ENCODE data around the gene SRPK2.

SRPK2 gene

GRCh38 chr7:105112440-105113418, 276.0 kb downstream of the SRPK2 start:
- Histone ChIP-seq H3K79me2 (ENCODE audit: insufficient read depth, low read length) (no peaks in the 10 kb centered on the region), H3K27me3 (ENCODE audit: insufficient read depth, low read length, poor library complexity, severe bottlenecking) (no peaks in the 10 kb centered on the region), H3K4me1 (ENCODE audit: insufficient read depth, low read length, poor library complexity, severe bottlenecking) (no peaks in the 10 kb centered on the region), H3K36me3 (ENCODE audit: insufficient read depth, low read length) (peaks cover 93% of the 10 kb centered on the region), H3F3A (ENCODE audit: low read depth) (no peaks in the 10 kb centered on the region; the same call in 1 of the 2 replicates), H3K4me3 (ENCODE audit: low read length, poor library complexity, severe bottlenecking) (no peak overlapping the region), H3K9me2 (replicated peaks; ENCODE audit: low read depth, low read length) (no peaks in the 10 kb centered on the region), H4K20me1 (ENCODE audit: insufficient read depth, low read length, poor library complexity, severe bottlenecking) (peaks cover 7% of the 10 kb centered on the region), H2AFZ (ENCODE audit: low read length) (no peak overlapping the region), H3K9ac (ENCODE audit: low read depth, low read length, poor library complexity, severe bottlenecking) (no peak overlapping the region), H3K9me3 (ENCODE audit: insufficient read depth, low read depth, low read length) (no peaks in the 10 kb centered on the region), H3K4me2 (ENCODE audit: low read depth, low read length, poor library complexity, severe bottlenecking) (no peak overlapping the region)
- no peak for TF ChIP-seq CTCF (conservative IDR thresholded peaks at IDR 0.05; ENCODE audit: low read length)
- TF ChIP-seq EZH2phosphoT487 (IDR thresholded peaks at IDR 0.05; ENCODE audit: borderline replicate concordance): no peak

DNA sequence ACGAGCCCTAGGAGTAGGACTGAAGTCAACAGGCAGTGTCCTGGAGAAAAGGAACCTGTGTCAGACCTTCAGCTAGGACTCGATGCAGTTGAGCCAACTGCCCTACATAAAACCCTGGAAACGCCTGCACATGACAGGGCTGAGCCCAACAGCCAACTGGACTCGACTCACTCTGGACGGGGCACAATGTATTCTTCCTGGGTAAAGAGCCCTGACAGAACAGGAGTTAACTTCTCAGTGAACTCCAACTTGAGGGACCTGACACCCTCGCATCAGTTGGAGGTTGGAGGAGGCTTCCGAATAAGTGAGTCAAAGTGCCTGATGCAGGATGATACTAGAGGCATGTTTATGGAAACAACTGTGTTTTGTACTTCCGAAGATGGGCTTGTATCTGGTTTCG, 281.3 kb downstream of the SRPK2 start:
- TF ChIP-seq CTCF (conservative IDR thresholded peaks at IDR 0.05; ENCODE audit: low read length) (no peak), EZH2phosphoT487 (IDR thresholded peaks at IDR 0.05; ENCODE audit: borderline replicate concordance) (no peak)
- Histone ChIP-seq H3K36me3 (ENCODE audit: insufficient read depth, low read length) (peaks cover 90% of the 10 kb centered on the region), H3F3A (ENCODE audit: low read depth) (no peaks in the 10 kb centered on the region; the same call in 1 of the 2 replicates)

DNA sequence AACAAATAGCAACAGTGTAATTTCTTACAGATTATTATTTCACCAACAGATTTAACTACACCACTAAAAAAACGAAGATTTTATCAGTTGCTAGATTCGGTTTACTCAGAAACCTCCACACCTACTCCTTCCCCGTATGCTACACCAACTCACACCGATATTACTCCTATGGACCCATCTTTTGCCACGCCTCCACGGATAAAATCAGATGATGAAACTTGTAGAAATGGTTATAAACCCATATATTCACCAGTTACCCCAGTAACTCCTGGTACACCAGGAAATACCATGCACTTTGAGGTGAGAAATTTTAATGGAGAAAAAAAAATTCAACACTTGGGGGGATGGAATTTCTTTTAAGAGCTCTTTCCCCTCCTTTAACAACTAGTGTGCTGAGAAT, 282.2 kb downstream of the SRPK2 start:
- Histone ChIP-seq H3K36me3 (ENCODE audit: insufficient read depth, low read length) (peaks cover 87% of the 10 kb centered on the region), H4K20me1 (ENCODE audit: insufficient read depth, low read length, poor library complexity, severe bottlenecking) (peaks cover 4% of the 10 kb centered on the region), H3K27me3 (ENCODE audit: insufficient read depth, low read length, poor library complexity, severe bottlenecking) (no peaks in the 10 kb centered on the region), H3K9me3 (ENCODE audit: insufficient read depth, low read depth, low read length) (no peaks in the 10 kb centered on the region), H3K4me1 (ENCODE audit: insufficient read depth, low read length, poor library complexity, severe bottlenecking) (no peaks in the 10 kb centered on the region), H3K9ac (ENCODE audit: low read depth, low read length, poor library complexity, severe bottlenecking) (no peak overlapping the region), H2AFZ (ENCODE audit: low read length) (no peak overlapping the region), H3K4me3 (ENCODE audit: low read length, poor library complexity, severe bottlenecking) (no peak overlapping the region), H3K4me2 (ENCODE audit: low read depth, low read length, poor library complexity, severe bottlenecking) (no peak overlapping the region), H3K79me2 (ENCODE audit: insufficient read depth, low read length) (no peaks in the 10 kb centered on the region), H3K9me2 (replicated peaks; ENCODE audit: low read depth, low read length) (no peaks in the 10 kb centered on the region), H3F3A (ENCODE audit: low read depth) (no peaks in the 10 kb centered on the region; the same call in 1 of the 2 replicates)
- no peak for TF ChIP-seq CTCF (conservative IDR thresholded peaks at IDR 0.05; ENCODE audit: low read length)
- TF ChIP-seq EZH2phosphoT487 (IDR thresholded peaks at IDR 0.05; ENCODE audit: borderline replicate concordance): no peak

More for the DNA sequence above, 281.3 kb downstream of the SRPK2 start:
- H3K79me2 ChIP-seq (ENCODE audit: insufficient read depth, low read length): no peaks in the 10 kb centered on the region
- H3K4me2 ChIP-seq (ENCODE audit: low read depth, low read length, poor library complexity, severe bottlenecking): no peak overlapping the region
- no peaks in the 10 kb centered on the region for H3K4me1 ChIP-seq (ENCODE audit: insufficient read depth, low read length, poor library complexity, severe bottlenecking)
- peaks cover 4% of the 10 kb centered on the region for H4K20me1 ChIP-seq (ENCODE audit: insufficient read depth, low read length, poor library complexity, severe bottlenecking)
- no peak overlapping the region for H2AFZ ChIP-seq (ENCODE audit: low read length)
- no peaks in the 10 kb centered on the region for H3K27me3 ChIP-seq (ENCODE audit: insufficient read depth, low read length, poor library complexity, severe bottlenecking)
- no peaks in the 10 kb centered on the region for H3K9me2 ChIP-seq (replicated peaks; ENCODE audit: low read depth, low read length)
- no peak overlapping the region for H3K4me3 ChIP-seq (ENCODE audit: low read length, poor library complexity, severe bottlenecking)
- H3K9me3 ChIP-seq (ENCODE audit: insufficient read depth, low read depth, low read length): no peaks in the 10 kb centered on the region
- H3K9ac ChIP-seq (ENCODE audit: low read depth, low read length, poor library complexity, severe bottlenecking): no peak overlapping the region

Data from Loucy (cell line).